HG02798 (cell line): ENCODE data around the gene ACACA.
"Not testable (repeated sequence)": the region's sequence is repeated elsewhere in the genome, so short reads cannot be mapped to it uniquely, and the experiment has no call there.

ENCODE experiments used
- ATAC-seq: cut with Tn5 transposase; IDR thresholded peaks from one replicate; pipeline ENCODE4 v1.9.1; 2021; ENCODE audit warnings: mild to moderate bottlenecking; ENCODE audit not compliant: unreplicated experiment, poor library complexity

Gene ACACA

DNA sequence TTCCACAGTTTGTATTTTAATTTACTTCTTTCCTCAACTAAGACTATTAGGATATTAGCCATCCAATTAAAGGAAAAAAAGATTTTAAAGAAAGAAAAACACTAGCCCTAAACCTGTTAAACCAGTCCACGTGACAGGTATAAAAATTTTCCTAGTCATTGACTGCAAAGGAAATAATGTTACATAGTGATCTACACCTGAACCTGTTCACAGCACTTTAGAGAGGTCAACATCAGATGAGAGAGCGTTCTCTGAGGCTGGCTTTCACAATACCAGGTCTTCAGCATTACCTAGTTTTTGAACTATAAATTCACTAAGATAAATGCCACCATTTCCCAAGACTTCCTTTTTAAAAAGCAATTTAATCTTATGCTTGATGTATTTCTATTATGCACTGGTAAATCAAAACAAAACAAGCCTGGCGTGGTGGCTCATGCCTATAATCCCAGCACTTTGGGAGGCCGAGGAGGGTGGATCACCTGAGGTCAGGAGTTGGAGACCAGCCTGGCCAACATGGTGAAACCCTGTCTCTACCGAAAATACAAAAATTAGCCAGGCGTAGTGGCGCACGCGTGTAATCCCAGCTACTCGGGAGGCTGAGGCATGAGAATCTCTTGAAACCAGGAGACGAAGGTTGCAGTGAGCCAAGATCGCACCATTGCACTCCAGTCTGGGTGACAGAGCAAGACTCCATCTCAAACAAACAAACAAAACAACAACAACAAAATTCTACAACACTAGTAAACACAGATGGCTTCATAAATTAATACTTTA lies 49.7 kb downstream of the ACACA start:
- not testable (repeated sequence) for ATAC-seq

DNA sequence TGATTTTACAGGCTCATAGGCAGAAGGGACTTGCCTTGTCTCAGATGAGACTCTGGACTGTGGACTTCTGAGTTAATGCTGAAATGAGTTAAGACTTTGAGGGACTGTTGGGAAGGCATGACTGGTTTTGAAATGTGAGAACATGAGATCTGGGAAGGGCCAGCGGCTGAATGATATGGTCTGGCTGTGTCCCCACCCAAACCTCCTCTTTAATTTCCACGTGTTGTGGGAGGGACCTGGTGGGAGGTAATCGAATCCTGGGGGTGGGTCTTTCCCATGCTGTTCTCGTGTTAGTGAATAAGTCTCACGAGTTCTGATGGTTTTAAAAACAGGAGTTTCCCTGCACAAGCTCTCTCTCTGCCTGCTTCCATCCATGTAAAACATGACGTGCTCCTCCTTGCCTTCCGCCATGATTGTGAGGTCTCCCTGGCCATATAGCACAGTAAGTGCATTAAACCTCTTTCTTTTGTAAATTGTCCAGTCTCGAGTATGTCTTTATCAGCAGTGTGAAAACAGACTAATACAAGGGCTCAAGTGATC lies 59.7 kb downstream of the ACACA start:
- ATAC-seq: not testable (repeated sequence)

DNA sequence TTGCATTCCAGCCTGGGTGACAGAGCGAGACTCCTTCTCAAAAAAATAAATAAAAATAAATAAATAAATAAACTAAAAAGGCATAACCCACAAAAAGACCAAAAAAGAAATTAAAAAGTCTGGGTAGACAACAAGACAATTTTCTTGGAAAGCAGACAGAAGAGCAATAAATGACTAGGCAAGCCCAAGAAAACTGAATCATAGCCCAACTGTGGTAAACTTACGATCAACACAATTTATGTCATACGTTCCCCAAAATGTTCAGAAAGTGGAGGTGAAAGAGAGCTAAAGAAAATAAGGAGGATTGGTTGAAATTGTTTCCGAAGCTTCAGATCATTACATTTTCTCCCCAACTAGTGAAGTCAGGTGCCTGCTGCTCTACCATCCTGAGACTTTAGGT lies 62.1 kb downstream of the ACACA start:
- no peak for ATAC-seq

DNA sequence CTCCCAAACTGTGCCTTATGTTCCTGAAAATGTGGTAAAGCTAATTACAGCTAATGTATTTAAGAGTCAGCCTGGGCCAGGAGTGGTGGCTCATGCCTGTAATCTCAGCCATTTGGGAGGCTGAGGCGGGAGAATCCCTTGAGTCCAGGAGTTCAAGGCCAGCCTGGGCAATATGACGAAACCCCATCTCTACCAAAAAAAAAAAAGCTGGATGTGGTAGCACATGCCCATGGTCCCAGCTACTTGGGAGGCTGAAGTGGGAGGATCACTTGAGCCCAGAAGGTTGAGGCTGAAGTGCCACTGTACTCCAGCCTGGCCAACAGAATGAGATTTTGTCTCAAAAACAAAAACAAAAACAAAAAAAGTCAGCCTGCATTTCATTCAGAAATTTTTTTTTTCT lies 64.0 kb downstream of the ACACA start:
- ATAC-seq: no peak

DNA sequence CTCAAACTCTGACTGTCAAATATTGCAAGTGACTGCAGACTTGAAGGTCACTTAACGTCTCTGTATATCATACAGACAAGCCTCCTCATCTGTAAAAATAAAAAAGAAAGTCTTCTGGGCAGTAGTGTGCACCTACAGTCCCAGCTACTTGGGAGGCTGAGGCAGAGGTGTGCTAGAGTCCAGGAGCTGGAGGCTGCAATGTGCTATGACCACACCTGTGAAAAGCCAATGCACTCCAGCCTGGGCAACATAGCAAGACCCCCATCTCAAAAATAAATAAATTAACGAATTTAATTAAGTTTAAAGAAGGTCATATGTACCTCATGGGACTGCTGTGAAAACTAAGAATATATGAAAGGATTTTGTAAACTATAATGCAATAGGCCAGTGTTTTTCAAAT lies 65.8 kb downstream of the ACACA start:
- ATAC-seq: no peak

DNA sequence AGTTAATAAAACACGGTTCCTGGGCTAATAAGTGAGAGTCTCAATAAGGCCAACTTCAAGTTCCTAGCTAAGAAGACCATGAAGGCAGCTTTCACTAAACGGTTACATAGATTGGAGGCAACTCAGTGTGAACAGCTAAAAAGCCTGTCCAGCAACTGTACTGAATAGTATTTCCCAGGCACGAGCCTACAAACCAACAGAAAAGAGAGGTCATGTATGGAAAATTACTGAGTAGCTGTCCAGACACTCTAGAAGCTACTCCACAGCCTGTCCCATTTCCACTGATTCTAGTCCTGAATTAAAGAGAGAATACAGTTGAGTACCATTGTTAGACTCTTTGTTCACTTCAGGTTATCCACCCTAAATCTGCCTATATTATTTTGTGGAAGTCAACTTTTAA lies 67.3 kb downstream of the ACACA start:
- no peak for ATAC-seq

DNA sequence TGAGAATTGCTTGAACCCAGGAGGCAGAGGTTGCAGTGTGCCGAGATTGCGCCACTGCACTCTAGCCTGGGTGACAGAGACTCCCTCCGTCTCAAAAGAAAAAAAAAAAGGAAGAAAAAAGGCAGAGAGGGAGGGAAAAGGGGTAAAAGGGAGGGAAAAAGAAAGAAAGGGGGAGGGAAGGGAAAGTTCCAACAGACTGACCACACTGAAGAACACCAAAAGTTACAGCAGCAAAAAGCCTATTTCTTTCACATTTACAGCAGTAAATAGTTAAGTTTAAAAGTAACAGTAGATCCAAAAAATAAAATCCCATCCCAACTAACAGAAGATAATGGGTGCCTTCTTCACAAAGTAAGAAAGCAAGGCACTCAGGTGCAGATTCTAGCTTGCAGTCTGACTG lies 67.8 kb downstream of the ACACA start:
- no peak for ATAC-seq

DNA sequence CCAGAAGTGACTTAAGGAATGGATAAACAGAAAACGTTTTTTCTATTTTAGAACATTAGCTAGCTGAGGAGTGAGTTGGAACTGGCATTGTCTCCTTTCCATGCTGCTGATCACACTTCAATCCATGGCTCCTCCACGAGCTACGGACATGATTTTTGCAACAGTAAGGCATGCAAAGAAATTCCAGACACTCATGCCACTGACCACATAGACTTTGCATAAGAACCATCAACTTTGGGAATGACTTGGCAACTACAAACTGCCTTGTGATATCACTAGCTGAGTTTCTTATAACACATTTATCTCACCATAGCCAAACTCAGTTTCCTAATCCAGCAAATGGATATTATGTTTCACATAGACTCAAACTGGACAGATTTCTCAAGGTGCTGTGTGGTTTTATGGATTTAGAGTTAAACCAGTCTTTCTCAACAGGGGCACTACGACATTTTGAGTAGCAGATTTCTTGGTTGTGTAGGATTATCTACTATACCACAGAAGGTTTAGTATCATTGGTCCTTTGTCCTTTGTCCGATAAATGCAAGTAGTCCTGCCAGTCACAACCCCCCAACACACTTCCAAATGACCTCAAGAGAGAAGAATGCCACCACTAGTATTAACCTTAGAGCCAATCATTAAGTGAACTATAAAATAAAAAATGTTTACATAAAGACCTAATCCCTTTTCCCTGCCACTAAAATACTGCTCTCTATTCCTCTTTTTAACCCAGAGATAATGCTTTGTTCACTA lies 79.1 kb downstream of the ACACA start:
- ATAC-seq: no peak

DNA sequence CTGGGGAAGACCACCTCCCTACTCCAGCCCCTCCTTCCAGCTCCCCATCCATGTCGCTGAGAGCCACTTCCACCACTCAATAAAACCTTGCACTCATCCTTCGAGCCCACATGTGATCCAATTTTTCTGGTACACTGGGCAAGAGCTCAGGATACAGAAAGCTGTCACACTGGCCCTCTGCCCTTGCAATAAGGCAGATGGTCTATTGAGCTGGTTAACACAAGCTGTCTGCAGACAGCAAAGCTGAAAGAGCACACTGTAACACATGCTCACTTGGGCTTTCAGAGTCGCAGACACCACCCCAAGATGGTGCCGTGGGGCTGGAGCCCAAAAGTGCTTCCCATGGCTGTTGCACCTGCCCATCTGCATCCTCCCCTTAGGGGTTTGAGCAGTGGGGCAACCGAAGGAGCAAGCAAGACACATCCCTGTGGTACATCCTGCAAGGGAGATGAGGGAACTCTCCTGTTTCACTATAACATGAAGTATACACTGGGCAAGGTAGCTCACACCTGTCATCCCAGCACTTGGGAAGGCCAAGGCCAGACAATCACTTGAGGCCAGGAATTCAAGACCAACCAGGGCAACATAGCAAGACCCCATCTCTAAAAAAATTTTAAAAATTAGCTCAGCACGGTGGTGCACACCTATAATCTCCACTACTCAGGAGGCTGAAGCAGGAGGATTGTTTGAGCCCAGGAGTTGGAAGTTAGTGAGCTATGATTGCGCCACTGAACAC lies 83.6 kb downstream of the ACACA start:
- no peak for ATAC-seq

DNA sequence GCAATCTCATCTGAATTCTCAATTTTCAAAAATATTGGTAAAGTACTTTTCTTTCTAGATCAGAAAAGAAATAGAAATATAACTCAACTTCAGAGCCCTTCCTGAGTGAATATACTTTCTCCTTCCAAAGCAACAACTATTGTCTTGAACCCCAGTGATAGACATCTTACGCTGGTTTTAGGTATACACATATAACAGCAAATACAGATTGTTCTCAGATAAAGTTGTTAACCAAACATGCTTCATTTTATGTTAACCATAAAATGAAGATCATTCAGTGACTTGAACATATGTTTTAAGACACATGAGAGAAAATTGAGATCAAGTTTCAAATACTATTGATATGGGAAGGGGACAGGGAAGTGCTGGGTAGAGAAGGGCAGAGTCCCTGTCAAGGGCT lies 84.5 kb downstream of the ACACA start:
- ATAC-seq: no peak

DNA sequence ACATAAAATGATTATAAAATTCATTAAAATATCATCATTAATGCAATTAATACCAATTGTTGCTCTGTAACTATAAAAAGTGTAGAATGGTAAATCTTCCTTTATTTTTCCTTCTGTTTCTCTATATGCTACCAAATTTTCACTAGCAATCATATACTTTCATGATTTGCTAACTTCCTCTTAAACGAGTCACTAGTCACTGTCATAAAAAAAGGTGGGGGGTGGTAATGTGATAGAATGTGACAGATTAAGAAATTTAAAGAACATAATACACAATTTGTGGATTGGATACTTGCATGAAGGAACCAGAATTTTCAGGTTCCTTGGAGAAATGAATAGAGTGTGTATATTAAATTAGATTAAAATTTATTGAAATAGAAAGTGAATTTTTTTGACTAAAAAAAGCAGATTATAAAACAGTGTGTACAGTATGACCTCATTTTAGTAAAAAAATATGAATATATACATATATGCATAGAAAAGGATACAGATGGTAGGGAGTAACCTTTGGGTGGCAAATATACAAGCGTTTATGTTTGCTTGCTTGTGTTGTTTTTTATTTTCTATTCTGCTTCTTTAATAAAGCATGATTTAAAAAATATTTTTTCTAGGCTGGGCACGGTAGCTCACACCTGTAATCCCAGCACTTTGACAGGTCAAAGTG lies 87.6 kb downstream of the ACACA start:
- no peak for ATAC-seq

DNA sequence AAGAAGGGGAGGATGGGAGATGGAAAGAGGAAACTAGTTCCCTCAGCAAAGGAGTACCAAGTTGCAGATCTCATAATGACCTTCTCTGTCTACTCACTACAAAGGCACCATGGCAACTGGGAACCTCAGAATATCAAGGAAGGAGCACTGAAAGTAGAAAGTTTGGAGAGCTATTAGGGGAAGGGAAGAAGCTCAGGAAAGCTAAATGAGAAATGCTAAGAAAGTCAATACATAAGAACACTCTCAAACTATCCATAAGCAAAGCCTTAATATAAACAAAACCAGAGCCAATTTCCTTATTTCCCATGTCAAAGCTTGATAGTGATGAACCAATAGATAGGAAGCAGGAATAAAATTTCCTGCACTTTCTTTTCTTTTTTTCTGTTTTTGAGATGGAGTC lies 88.8 kb downstream of the ACACA start:
- no peak for ATAC-seq

DNA sequence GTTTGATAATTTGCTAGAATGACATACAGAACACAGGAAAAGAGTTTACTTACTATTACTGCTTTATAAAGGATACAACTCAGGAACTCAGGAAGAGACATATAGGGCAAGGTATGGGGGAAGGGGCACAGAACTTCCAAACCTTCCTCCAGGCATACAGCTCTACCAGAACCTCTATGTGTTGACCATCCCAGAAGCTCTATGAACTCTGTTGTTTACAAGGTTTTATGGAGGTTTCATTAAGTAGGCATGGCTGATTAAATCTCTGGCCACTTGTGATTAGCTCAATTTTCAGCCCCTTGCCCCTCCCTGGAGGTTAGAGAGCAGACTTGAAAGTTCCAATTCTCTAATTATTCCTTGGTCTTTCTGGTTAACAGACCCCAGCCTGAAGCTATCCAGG lies 91.0 kb downstream of the ACACA start:
- no peak for ATAC-seq

DNA sequence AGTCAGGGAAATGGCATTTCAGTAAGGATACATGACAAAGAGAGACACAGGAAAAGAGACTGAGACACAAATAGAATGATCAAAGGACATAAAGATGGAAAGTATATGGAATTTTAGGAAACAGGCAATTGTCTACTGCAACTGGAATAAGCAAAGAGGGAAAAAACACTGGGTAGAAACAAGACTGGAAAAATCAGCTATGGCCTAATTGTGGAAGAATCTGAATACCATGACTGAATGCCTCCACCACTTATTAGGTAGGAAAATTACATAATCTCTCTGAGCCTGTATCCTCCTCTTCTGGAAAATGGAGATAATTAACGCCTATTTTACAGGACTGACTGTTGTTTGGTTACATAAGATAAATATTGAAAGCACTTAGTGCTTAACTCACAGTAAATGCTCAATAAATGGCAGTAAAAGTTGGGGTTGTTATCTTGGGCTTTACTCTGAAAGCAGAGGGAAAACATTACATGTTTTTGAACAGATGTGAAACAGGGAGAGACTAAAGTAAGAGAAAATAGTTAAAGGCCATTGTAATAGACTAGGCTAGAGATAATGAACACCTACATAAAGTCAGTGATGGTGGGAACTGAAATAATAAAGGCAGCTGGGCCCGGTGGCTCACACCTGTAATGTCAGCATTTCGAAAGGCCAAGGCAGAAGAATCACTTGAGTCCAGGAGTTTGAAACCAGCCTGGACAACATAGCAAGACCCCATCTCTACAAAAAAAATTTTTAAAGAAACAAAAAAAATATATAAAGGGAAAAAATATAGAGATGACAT lies 94.3 kb downstream of the ACACA start:
- ATAC-seq: no peak

DNA sequence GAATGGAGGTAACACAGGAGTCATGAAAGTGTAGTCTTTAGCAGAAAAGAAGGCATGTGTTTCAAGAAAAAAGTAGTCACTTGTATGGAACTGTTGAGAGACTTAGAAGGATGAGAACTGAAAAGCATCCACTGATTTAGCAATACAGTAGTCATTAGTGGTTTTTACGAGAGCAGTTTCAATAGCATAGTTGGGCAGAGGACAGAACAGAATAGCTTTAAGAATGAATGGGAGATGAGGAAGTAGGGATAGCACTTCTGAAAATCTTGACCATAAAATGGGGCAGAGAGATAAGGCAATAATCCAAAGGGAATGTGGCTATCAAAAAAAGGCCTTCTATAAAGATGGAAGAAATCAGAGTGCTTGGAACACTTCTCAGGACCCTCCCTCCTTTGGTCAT lies 95.7 kb downstream of the ACACA start:
- no peak for ATAC-seq

DNA sequence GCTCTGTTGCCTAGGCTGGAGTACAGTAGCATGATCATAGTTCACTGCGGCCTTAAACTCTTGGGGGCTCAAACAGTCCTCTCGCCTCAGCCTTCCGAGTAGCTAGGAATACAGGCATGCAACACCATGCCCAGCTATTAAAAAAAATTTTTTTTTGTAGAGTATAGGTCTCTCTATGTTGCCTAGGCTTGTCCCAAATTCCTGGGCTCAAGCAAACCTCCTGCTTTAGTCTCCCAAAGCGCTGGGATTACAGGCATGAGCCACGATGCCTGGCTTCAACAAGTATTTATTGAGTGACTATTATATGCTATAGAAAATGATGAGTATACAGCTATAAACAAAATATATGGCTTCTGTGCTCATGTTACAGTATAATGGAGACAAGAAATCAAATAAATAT lies 97.6 kb downstream of the ACACA start:
- ATAC-seq: no peak

DNA sequence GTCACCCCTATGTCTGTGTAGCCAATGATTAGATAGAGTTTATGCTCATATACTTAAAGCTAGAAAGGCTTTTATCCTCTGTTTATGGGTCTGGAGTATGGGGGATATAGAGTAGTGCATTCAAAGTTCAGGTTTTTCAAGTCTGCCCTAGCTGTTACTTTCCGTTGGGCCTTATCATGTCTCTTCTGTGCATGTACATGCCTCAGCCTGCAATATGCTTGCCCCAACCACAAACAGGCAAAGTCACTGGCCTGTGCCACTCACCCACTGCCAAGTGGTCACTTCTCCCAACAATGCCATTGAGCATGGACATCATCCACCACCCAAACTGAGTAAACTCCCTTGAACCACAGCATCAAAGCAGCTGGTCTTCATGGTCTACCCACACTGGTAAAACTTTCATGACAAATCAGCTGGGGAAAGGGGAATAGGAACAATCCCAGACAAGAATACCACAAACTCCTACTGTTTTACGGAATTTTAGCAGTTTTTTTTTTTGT lies 101.2 kb downstream of the ACACA start:
- no peak for ATAC-seq

DNA sequence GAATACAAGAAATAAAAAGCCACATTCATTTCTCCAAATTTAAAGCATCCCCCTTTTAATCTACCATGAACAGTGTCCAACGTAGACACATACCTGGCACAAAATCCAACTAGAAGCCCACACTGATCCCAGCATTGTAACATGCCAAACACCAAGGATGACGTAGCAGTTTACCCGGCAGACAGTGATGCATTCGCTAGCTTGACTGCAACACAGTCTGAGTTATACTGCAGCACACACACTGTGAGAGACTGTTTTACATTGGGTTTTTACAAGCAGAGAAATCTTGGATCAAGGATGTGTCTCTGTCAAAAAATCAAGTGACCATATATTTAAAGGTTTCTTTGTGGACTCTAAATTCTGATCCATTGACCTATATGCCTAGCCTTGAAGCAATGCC lies 105.3 kb downstream of the ACACA start:
- ATAC-seq: no peak

DNA sequence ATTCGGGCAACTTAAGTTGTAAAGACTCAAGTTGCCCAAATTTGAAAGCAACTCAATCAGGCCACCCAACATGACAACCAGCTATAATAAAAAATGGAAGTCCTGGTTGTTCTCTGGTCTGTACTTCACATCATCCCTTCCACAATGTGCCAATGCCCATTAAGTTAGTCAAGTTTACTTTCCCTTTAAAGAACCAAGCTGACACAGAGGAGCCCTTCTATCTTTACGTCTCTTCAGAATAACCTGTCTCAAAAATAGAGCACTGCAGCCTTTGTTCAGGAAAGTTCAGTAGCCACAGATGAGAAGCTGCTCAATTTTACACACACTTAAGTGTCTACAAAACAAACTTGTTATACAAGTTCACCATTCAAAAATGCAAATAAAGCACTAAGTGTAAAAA lies 106.0 kb downstream of the ACACA start:
- no peak for ATAC-seq
